Astrocyte of the spinal cord (primary cell): ENCODE measurements around the gene TTC28.
"Not testable (repeated sequence)": the region's sequence is repeated elsewhere in the genome, so short reads cannot be mapped to it uniquely, and the experiment has no call there.

Source experiments
- DNase-seq: peaks from one replicate; pipeline ENCODE4 v3.0.0; 2011; ENCODE audit warnings: low read depth, low spot score
- H3K4me3 ChIP-seq: 2 replicates; pipeline ENCODE4 v1.5.1; 2011; ENCODE audit warnings: low read depth, mild to moderate bottlenecking, low read length, moderate library complexity
- CTCF ChIP-seq: IDR thresholded peaks from 2 replicates; pipeline ENCODE4 v1.5.1; 2012; ENCODE audit warnings: low read depth, mild to moderate bottlenecking, low read length, inconsistent platforms
- in situ Hi-C: cut with HindIII; loops from 2 replicates; pipeline ENCODE4 v1.10.0; 2017; ENCODE audit warnings: low sequenced_read_pairs

The TTC28 gene

GRCh38 chr22:28670161-28670560 is 9.5 kb downstream of the TTC28 start:
- in situ Hi-C loops = no loop called here
- no peak overlapping the region for H3K4me3 ChIP-seq
- DNase-seq = no peak
- TF ChIP-seq CTCF = no peak

- in situ Hi-C loops = no loop called here
- DNase-seq = no peak
- no peak overlapping the region for H3K4me3 ChIP-seq
- TF ChIP-seq CTCF = no peak
Measured at GRCh38 chr22:28669387-28669786, 10.3 kb downstream of the TTC28 start.

- in situ Hi-C loops, DNase-seq, H3K4me3 ChIP-seq: not testable (repeated sequence)
Measured at GRCh38 chr22:28663569-28663942, 16.1 kb downstream of the TTC28 start.

- H3K4me3 ChIP-seq = no peak overlapping the region
- no peak for DNase-seq
- TF ChIP-seq CTCF = no peak
- in situ Hi-C loops = no loop called here
Measured at GRCh38 chr22:28658448-28658847, 21.2 kb downstream of the TTC28 start.

- DNase-seq = no peak
- no peak for TF ChIP-seq CTCF
- in situ Hi-C loops = no loop called here
- H3K4me3 ChIP-seq = no peak overlapping the region
Measured at GRCh38 chr22:28656181-28656580, 23.5 kb downstream of the TTC28 start.

- DNase-seq = no peak
- in situ Hi-C loops = no loop called here
- H3K4me3 ChIP-seq = no peak overlapping the region
- TF ChIP-seq CTCF = no peak
Measured at GRCh38 chr22:28650463-28650862, 29.2 kb downstream of the TTC28 start.

- no peak overlapping the region for H3K4me3 ChIP-seq
- TF ChIP-seq CTCF = no peak
- no peak for DNase-seq
- in situ Hi-C loops = no loop called here
Measured at GRCh38 chr22:28648792-28649191, 30.8 kb downstream of the TTC28 start.
